Uterus (tissue), 2 donors: ENCODE measurements around the gene KLB.

ENCODE experiments used
- CTCF ChIP-seq, 4 experiments: fragments of 200-600 bp in 2 of 4; fragments of 450-650 bp in 2 of 4; sonication (generic) in 2 of 4; IDR thresholded peaks; one replicate each; pipeline ENCODE4 v1.5.1; 2016 to 2019; ENCODE audit warnings: antibody characterized with exemption in 4 of 4, mild to moderate bottlenecking in 2 of 4, moderate library complexity in 1 of 4
- POLR2A ChIP-seq, 2 donors: fragments of 450-650 bp; IDR thresholded peaks; one replicate each; pipeline ENCODE4 v1.6.1; 2016; ENCODE audit warnings: antibody characterized with exemption in 2 of 2, mild to moderate bottlenecking in 1 of 2, moderate library complexity in 1 of 2

DNA sequence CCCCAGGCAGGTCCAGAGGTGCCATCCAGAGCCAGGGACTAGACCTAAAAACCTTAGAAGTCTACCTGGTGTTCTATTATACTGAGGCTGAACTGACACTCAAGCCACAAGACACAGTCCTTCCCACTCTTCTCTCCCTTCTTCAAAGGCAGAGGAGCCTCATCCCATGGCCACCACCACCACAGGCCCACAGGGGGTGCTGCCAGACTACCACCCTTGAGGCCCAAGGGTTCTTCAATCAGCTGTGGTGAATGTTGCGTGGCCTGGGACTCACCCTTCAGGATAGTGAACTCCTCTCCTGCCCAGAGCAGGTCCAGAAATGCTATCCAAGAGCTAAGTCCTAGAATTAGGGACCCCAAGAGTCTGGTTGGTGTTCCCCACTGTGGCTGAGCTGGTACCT is 23.0 kb upstream of the KLB start:
- TF ChIP-seq CTCF (IDR thresholded peaks at IDR 0.05) (no peak), POLR2A (IDR thresholded peaks at IDR 0.05) (no peak)
